ENCODE results near the gene IQCH.

The IQCH gene

GRCh38 chr15:67458331-67459029 is 203.9 kb downstream of the IQCH start:
- no peak for DNase-seq

- DNase-seq: no peak
Measured at GRCh38 chr15:67460521-67460920, 205.9 kb downstream of the IQCH start.

GRCh38 chr15:67461735-67462134 is 207.1 kb downstream of the IQCH start:
- no peak for DNase-seq

- no peak for DNase-seq
Measured at GRCh38 chr15:67462875-67463274, 208.3 kb downstream of the IQCH start.

GRCh38 chr15:67463488-67463887 is 208.9 kb downstream of the IQCH start:
- DNase-seq: no peak

GRCh38 chr15:67465196-67465952 is 210.8 kb downstream of the IQCH start:
- no peak for DNase-seq

GRCh38 chr15:67468416-67468815 is 213.8 kb downstream of the IQCH start:
- DNase-seq: no peak

GRCh38 chr15:67469680-67470079 is 215.1 kb downstream of the IQCH start:
- no peak for DNase-seq

- no peak for DNase-seq
Measured at GRCh38 chr15:67472957-67473356, 218.4 kb downstream of the IQCH start.

- no peak for DNase-seq
Measured at GRCh38 chr15:67474405-67475110, 220.0 kb downstream of the IQCH start.

- no peak for DNase-seq
Measured at GRCh38 chr15:67479781-67480505, 225.4 kb downstream of the IQCH start.

- DNase-seq: no peak
Measured at GRCh38 chr15:67480741-67481140, 226.2 kb downstream of the IQCH start.

- no peak for DNase-seq
Measured at GRCh38 chr15:67481680-67482079, 227.1 kb downstream of the IQCH start.

- no peak for DNase-seq
Measured at GRCh38 chr15:67495585-67495984, 241.0 kb downstream of the IQCH start.

GRCh38 chr15:67501177-67501835 is 246.7 kb downstream of the IQCH start:
- DNase-seq: no peak

- no peak for DNase-seq
Measured at GRCh38 chr15:67501836-67502461, 247.4 kb downstream of the IQCH start.

- no peak for DNase-seq
Measured at GRCh38 chr15:67504056-67504455, 249.5 kb downstream of the IQCH start.

GRCh38 chr15:67504796-67505195 is 250.2 kb downstream of the IQCH start:
- DNase-seq: no peak

- no peak for DNase-seq
Measured at GRCh38 chr15:67505675-67506572, 251.3 kb downstream of the IQCH start.

- no peak for DNase-seq
Measured at GRCh38 chr15:67506775-67507747, 252.5 kb downstream of the IQCH start.

Data from NCI-H187 (cell line).